Thoracic aorta (tissue), 2 donors: ENCODE measurements around the gene PPDPF. TPM values are rescaled to one million over a fixed set of nuclear protein-coding genes. Genes with fewer than 3 reads are reported as not detected.

Experiments
- ATAC-seq: fragments of 150-250 bp; one replicate; pipeline ENCODE4 v1.8.0; 2017; ENCODE audit warnings: low read depth; ENCODE audit not compliant: insufficient number of reproducible peaks, low FRiP score
- DNase-seq: peaks from one replicate; pipeline ENCODE4 v3.0.0-alpha.2; 2020; ENCODE audit warnings: low spot score
- H3K27ac ChIP-seq, 2 donors: fragments of 200-600 bp; sonication (generic); 1 replicate in 1 of 2; 2 replicates in 1 of 2; pipeline ENCODE4 v1.5.1; 2016; ENCODE audit warnings: mild to moderate bottlenecking in 2 of 2, moderate library complexity in 2 of 2
- H3K27me3 ChIP-seq: fragments of 200-600 bp; sonication (generic); replicated peaks from 2 replicates; pipeline ENCODE4 v1.6.0; 2016; ENCODE audit warnings: mild to moderate bottlenecking; ENCODE audit not compliant: insufficient read depth
- H3K36me3 ChIP-seq: fragments of 200-600 bp; sonication (generic); one replicate; pipeline ENCODE4 v1.5.1; 2016
- H3K4me1 ChIP-seq, 2 donors: fragments of 200-600 bp; sonication (generic); 1 replicate in 1 of 2; 2 replicates in 1 of 2; pipeline versions ENCODE4 v1.5.1 to v1.6.0; 2016; ENCODE audit warnings: low read depth in 2 of 2, mild to moderate bottlenecking in 1 of 2; ENCODE audit not compliant: control insufficient read depth in 1 of 2
- H3K4me3 ChIP-seq: fragments of 200-600 bp; sonication (generic); 2 replicates; pipeline ENCODE4 v1.5.1; 2016; ENCODE audit warnings: mild to moderate bottlenecking
- H3K9me3 ChIP-seq: fragments of 200-600 bp; sonication (generic); 2 replicates; pipeline ENCODE4 v1.5.1; 2016
- total RNA-seq, 2 donors: library from RNA; depleted of rRNA; stranded (reverse); fragments of >200 nt; gene quantifications; one replicate each; pipeline versions ENCODE4 v1.1.0 to v1.2.3, GENCODE V29; 2016
- TF ChIP-seq, protein P1 (sequence below): fragments of 200-600 bp; sonication (generic); IDR thresholded peaks from one replicate; pipeline ENCODE4 v1.5.1; 2019; ENCODE audit warnings: antibody characterized with exemption

Gene PPDPF
- total RNA-seq, 2 donors from 2014 or later, result 105 to 197 TPM

DNA sequence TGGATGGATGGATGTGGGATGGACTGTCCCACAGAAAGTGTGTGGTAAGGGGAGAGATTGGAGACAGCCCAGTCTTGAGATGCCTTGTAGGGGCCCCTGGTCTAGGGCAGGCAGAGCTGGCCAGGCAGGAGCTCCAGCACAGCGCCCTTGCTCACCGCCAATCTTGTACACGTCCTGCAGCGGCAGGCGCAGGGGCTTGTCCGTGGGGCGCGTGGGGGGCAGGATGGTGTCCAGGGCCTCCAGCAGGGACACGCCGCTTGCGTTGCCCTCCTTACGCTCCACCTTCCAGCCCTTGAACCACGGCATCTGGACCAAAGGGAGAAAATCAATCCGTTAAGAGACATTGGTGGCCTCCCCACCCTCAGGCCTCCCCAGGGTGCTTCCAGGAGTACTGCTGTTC lies 27.6 kb upstream of the PPDPF start:
- Histone ChIP-seq H3K9me3 (no peaks in the 10 kb centered on the region), H3K27me3 (no peaks in the 10 kb centered on the region), H3K4me3 (no peak overlapping the region), H3K36me3 (no peaks in the 10 kb centered on the region), H3K27ac (no peak overlapping the region), H3K4me1 (peaks cover under 1 to 15% of the 10 kb centered on the region in 2 donors)
- ATAC-seq (no peak), DNase-seq (no peak)
- TF ChIP-seq, protein P1, sequence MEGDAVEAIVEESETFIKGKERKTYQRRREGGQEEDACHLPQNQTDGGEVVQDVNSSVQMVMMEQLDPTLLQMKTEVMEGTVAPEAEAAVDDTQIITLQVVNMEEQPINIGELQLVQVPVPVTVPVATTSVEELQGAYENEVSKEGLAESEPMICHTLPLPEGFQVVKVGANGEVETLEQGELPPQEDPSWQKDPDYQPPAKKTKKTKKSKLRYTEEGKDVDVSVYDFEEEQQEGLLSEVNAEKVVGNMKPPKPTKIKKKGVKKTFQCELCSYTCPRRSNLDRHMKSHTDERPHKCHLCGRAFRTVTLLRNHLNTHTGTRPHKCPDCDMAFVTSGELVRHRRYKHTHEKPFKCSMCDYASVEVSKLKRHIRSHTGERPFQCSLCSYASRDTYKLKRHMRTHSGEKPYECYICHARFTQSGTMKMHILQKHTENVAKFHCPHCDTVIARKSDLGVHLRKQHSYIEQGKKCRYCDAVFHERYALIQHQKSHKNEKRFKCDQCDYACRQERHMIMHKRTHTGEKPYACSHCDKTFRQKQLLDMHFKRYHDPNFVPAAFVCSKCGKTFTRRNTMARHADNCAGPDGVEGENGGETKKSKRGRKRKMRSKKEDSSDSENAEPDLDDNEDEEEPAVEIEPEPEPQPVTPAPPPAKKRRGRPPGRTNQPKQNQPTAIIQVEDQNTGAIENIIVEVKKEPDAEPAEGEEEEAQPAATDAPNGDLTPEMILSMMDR, result no peak

DNA sequence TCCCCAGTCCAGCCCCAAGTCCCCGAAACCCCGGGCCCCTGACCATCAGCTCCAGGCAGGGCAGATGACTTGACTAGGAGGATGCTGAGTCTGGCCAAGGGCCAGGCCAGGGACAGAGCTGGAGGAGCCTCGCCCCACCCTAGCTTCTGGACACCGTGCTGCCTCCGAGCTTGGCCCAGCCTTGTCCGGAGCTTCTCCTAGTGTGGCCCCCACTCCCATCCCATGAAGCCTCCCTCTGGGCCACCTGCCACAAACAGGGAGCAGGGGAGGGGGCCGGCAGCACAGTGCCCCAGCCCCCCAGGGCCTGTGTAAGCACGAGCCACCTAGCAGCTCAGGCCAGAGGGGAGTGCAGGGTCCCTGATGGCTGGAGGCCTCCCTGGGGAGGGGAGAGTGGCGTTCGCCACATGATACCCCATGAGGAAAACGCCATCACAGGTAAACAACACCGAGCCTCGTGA lies 27.0 kb upstream of the PPDPF start:
- Histone ChIP-seq H3K36me3 (no peaks in the 10 kb centered on the region), H3K4me3 (no peak overlapping the region), H3K27me3 (no peaks in the 10 kb centered on the region), H3K4me1 (peaks cover 5 to 19% of the 10 kb centered on the region in 2 donors), H3K27ac (no peak overlapping the region), H3K9me3 (no peaks in the 10 kb centered on the region)
- DNase-seq (no peak), ATAC-seq (no peak)
- TF ChIP-seq, protein P1, result no peak

DNA sequence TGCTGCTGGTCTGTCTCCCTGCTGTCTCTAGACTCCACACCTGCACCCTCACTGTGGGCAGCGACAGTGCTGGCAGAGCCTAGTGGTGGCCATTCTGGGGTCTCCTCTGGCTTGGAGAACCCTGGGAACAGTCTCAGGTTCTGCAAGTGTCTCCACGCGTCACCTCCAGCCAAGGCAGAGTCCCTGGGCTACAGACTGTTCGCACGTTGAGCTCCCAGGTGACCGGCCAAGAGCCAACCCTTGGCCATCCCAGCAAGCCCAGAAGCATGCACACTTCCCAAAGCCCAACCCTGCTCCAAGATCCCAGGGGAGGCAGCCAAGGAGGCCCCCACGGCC lies 26.5 kb upstream of the PPDPF start:
- no peaks in the 10 kb centered on the region for H3K36me3 ChIP-seq
- H3K4me3 ChIP-seq, result no peak overlapping the region
- no peak overlapping the region for H3K27ac ChIP-seq
- peaks cover 5 to 19% of the 10 kb centered on the region in 2 donors for H3K4me1 ChIP-seq
- H3K27me3 ChIP-seq, result no peaks in the 10 kb centered on the region
- no peaks in the 10 kb centered on the region for H3K9me3 ChIP-seq
- ATAC-seq (no peak), DNase-seq (no peak)
- TF ChIP-seq, protein P1, result no peak

- Histone ChIP-seq H3K36me3 (no peaks in the 10 kb centered on the region), H3K9me3 (no peaks in the 10 kb centered on the region), H3K27ac (no peak overlapping the region), H3K4me1 (peaks cover 5 to 23% of the 10 kb centered on the region in 2 donors), H3K27me3 (no peaks in the 10 kb centered on the region), H3K4me3 (no peak overlapping the region)
- TF ChIP-seq, protein P1, result no peak
- ATAC-seq (no peak), DNase-seq (no peak)
These were observed 26.0 kb upstream of the PPDPF start for GRCh38 chr20:63494420-63495166.

GRCh38 chr20:63495167-63495720 lies 25.3 kb upstream of the PPDPF start:
- TF ChIP-seq, protein P1, result no peak
- H3K27me3 ChIP-seq, result no peaks in the 10 kb centered on the region

More at GRCh38 chr20:63495167-63495720, 25.3 kb upstream of the PPDPF start:
- Histone ChIP-seq H3K9me3 (no peaks in the 10 kb centered on the region), H3K4me3 (no peak overlapping the region), H3K36me3 (no peaks in the 10 kb centered on the region), H3K4me1 (peaks cover 5 to 24% of the 10 kb centered on the region in 2 donors), H3K27ac (no peak overlapping the region)
- DNase-seq (no peak), ATAC-seq (no peak)
